GM12878 (cell line): ENCODE results near the gene SOX18. TPM values are rescaled to one million over a fixed set of nuclear protein-coding genes. Genes with fewer than 3 reads are reported as not detected.
A peak's percentile ranks its signal among the peaks of the same experiment; 100 is the strongest.

Experiments
- CHD1 ChIP-seq: IDR thresholded peaks from 2 replicates; pipeline ENCODE4 v1.6.1; 2012; ENCODE audit warnings: low read depth, low read length, improper control_type of control experiment
- EP300 ChIP-seq, 2 experiments: fragments of 150-350 bp in 1 of 2; IDR thresholded peaks; 2 replicates each; pipeline ENCODE4 v1.6.1; 2011 to 2012; ENCODE audit warnings: low read depth in 2 of 2, low read length in 2 of 2, borderline replicate concordance in 1 of 2, improper control_type of control experiment in 1 of 2, inconsistent platforms in 1 of 2; ENCODE audit not compliant: control insufficient read depth in 1 of 2
- ESRRA ChIP-seq: IDR thresholded peaks from 2 replicates; pipeline ENCODE4 v1.6.1; 2012; ENCODE audit warnings: mild to moderate bottlenecking, low read length, improper control_type of control experiment
- MTA3 ChIP-seq: IDR thresholded peaks from 2 replicates; pipeline ENCODE4 v1.6.1; 2012; ENCODE audit warnings: low read length, inconsistent platforms, borderline replicate concordance
- NBN ChIP-seq: fragments of 450-650 bp; IDR thresholded peaks from 2 replicates; pipeline ENCODE4 v1.6.1; 2016
- NFIC ChIP-seq: IDR thresholded peaks from 2 replicates; pipeline ENCODE4 v1.6.1; 2012; ENCODE audit warnings: low read depth, mild to moderate bottlenecking, inconsistent platforms, low read length, moderate library complexity
- SMAD1 ChIP-seq: fragments of 450-650 bp; IDR thresholded peaks from 2 replicates; pipeline ENCODE4 v1.6.1; 2018; ENCODE audit warnings: mild to moderate bottlenecking, low read depth; ENCODE audit not compliant: partially characterized antibody
- SP1 ChIP-seq: IDR thresholded peaks from one replicate; pipeline ENCODE4 v1.6.1; 2011; ENCODE audit warnings: low read depth, low read length
- SREBF2 ChIP-seq: IDR thresholded peaks from 2 replicates; pipeline ENCODE4 v1.6.1; 2012; ENCODE audit warnings: mild to moderate bottlenecking, low read length
- ZNF384 ChIP-seq: IDR thresholded peaks from 2 replicates; pipeline ENCODE4 v1.6.1; 2012; ENCODE audit warnings: low read depth, mild to moderate bottlenecking, low read length, improper control_type of control experiment, borderline replicate concordance
- polyA plus RNA-seq, 11 experiments: library from polyadenylated mRNA; depleted of rRNA in 4 of 11; unstranded in 6 of 11; stranded (reverse) in 5 of 11; fragments of >200 nt; fragmentation: Nextera tagmentation in 4 of 11; fragmentation: Illumina TruSeq in 1 of 11; extraction: Ambion mirVana in 4 of 11; extraction: Trizol in 1 of 11; gene quantifications; 1 replicate in 1 of 11; 2 replicates in 10 of 11; pipeline versions ENCODE4 v1.2.1 to v1.2.3, GENCODE V29; 2011 to 2016; ENCODE audit warnings: inconsistent platforms in 2 of 11, missing spikeins in 2 of 11, low read depth in 1 of 11
- total RNA-seq, 4 experiments: library from RNA; depleted of rRNA in 3 of 4; stranded (reverse); fragments of >200 nt in 3 of 4; fragmentation: Illumina TruSeq in 1 of 4; extraction: Trizol in 1 of 4; gene quantifications; 2 replicates each; pipeline versions ENCODE4 v1.2.1 to v1.2.3, GENCODE V29; 2013 to 2021
- TF ChIP-seq, protein P1 (sequence below): IDR thresholded peaks from 2 replicates; pipeline ENCODE4 v1.6.1; 2011; ENCODE audit warnings: borderline replicate concordance, low read depth, mild to moderate bottlenecking, moderate library complexity, mixed read lengths, low read length; ENCODE audit not compliant: insufficient read depth; ENCODE audit errors: extremely low read length
- TF ChIP-seq, protein P2 (sequence below): IDR thresholded peaks from 2 replicates; pipeline ENCODE4 v1.6.1; 2011; ENCODE audit warnings: mild to moderate bottlenecking, low read depth, low read length, moderate library complexity; ENCODE audit not compliant: insufficient replicate concordance
- TF ChIP-seq, protein P3 (sequence below): fragments of 450-650 bp; formaldehyde crosslinking; IDR thresholded peaks from 2 replicates; pipeline ENCODE4 v1.5.0; 2022; ENCODE audit warnings: mild to moderate bottlenecking, missing genetic modification characterization
- TF ChIP-seq, protein P4 (sequence below): fragments of 450-650 bp; IDR thresholded peaks from 2 replicates; pipeline ENCODE4 v1.6.1; 2016; ENCODE audit warnings: mild to moderate bottlenecking
- TF ChIP-seq, protein P5 (sequence below): IDR thresholded peaks from 2 replicates; pipeline ENCODE4 v1.6.1; 2011; ENCODE audit warnings: low read depth, mild to moderate bottlenecking, low read length, moderate library complexity, borderline replicate concordance; ENCODE audit errors: extremely low read depth
- TF ChIP-seq, protein P6 (sequence below): fragments of 450-650 bp; IDR thresholded peaks from 2 replicates; pipeline ENCODE4 v1.6.1; 2016; ENCODE audit warnings: mild to moderate bottlenecking

Gene SOX18
- total and polyA plus RNA-seq, 10 of the 15 experiments (the other 5 are each of a cell fraction or from before 2014, with no cell fraction given), result 0.05 to 5.6 (median 0.28) TPM; not detected in 3

DNA sequence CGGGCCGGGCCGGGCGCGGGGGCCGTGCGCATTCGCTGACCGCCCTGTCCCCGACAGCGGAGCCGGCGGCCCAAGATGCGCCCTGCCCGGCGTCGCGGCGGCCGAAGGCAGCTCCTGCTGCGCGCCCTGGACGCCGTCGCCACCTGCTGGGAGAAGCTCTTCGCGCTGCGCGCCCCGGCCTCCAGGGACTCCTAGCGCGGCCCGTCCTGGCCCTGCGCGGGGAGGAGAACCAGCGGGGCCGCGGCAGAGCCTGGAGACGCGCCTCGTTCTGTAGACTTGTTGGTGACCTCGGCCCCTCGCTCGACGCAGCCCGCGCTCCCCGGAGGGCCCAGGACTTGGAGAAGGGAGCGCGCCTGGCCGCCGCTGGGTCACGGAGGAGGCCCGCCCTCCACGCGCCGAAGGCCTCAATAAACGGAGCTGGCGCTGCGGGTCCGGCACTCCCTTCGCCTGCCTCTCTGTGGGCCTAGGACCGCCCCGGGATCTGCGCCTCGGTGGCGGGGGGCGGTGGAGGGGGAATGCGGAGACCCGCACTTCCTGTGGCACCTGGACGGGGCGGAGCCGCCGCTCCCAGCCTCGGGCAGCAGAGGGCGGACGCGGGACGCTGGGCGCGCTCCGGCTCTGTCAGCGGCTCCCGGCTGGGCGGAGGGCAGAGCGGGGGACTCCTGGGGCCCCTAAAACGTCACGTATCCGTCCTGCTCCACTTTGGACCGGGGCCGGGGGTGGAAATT lies 10.7 kb downstream of the SOX18 start (continued):
- TF ChIP-seq, protein P1, sequence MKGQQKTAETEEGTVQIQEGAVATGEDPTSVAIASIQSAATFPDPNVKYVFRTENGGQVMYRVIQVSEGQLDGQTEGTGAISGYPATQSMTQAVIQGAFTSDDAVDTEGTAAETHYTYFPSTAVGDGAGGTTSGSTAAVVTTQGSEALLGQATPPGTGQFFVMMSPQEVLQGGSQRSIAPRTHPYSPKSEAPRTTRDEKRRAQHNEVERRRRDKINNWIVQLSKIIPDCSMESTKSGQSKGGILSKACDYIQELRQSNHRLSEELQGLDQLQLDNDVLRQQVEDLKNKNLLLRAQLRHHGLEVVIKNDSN, result no peak
- TF ChIP-seq MTA3 (no peak), NFIC (no peak), SREBF2 (no peak), CHD1 (no peak; the same call in 1 of the 2 replicates), ESRRA (no peak), EP300 (IDR thresholded peaks at IDR 0.05; ENCODE audit: borderline replicate concordance in 1 of 2, control insufficient read depth in 1 of 2, low read depth in 2 of 2, low read length in 2 of 2) (no peak), ZNF384 (no peak), SMAD1 (no peak), NBN (peak; percentile 45; the same call in 1 of the 2 replicates), SP1 (no peak)
- TF ChIP-seq, protein P2, sequence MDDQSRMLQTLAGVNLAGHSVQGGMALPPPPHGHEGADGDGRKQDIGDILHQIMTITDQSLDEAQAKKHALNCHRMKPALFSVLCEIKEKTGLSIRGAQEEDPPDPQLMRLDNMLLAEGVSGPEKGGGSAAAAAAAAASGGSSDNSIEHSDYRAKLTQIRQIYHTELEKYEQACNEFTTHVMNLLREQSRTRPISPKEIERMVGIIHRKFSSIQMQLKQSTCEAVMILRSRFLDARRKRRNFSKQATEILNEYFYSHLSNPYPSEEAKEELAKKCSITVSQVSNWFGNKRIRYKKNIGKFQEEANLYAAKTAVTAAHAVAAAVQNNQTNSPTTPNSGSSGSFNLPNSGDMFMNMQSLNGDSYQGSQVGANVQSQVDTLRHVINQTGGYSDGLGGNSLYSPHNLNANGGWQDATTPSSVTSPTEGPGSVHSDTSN, result no peak
- TF ChIP-seq, protein P3, sequence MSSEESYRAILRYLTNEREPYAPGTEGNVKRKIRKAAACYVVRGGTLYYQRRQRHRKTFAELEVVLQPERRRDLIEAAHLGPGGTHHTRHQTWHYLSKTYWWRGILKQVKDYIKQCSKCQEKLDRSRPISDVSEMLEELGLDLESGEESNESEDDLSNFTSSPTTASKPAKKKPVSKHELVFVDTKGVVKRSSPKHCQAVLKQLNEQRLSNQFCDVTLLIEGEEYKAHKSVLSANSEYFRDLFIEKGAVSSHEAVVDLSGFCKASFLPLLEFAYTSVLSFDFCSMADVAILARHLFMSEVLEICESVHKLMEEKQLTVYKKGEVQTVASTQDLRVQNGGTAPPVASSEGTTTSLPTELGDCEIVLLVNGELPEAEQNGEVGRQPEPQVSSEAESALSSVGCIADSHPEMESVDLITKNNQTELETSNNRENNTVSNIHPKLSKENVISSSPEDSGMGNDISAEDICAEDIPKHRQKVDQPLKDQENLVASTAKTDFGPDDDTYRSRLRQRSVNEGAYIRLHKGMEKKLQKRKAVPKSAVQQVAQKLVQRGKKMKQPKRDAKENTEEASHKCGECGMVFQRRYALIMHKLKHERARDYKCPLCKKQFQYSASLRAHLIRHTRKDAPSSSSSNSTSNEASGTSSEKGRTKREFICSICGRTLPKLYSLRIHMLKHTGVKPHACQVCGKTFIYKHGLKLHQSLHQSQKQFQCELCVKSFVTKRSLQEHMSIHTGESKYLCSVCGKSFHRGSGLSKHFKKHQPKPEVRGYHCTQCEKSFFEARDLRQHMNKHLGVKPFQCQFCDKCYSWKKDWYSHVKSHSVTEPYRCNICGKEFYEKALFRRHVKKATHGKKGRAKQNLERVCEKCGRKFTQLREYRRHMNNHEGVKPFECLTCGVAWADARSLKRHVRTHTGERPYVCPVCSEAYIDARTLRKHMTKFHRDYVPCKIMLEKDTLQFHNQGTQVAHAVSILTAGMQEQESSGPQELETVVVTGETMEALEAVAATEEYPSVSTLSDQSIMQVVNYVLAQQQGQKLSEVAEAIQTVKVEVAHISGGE (CRISPR knock-in tag), result no peak
- TF ChIP-seq, protein P4, sequence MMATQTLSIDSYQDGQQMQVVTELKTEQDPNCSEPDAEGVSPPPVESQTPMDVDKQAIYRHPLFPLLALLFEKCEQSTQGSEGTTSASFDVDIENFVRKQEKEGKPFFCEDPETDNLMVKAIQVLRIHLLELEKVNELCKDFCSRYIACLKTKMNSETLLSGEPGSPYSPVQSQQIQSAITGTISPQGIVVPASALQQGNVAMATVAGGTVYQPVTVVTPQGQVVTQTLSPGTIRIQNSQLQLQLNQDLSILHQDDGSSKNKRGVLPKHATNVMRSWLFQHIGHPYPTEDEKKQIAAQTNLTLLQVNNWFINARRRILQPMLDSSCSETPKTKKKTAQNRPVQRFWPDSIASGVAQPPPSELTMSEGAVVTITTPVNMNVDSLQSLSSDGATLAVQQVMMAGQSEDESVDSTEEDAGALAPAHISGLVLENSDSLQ, result 0 out of 2 replicates have a peak, but pooled peaks have one; percentile 12
- TF ChIP-seq, protein P5, sequence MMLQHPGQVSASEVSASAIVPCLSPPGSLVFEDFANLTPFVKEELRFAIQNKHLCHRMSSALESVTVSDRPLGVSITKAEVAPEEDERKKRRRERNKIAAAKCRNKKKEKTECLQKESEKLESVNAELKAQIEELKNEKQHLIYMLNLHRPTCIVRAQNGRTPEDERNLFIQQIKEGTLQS, result no peak
- TF ChIP-seq, protein P6, sequence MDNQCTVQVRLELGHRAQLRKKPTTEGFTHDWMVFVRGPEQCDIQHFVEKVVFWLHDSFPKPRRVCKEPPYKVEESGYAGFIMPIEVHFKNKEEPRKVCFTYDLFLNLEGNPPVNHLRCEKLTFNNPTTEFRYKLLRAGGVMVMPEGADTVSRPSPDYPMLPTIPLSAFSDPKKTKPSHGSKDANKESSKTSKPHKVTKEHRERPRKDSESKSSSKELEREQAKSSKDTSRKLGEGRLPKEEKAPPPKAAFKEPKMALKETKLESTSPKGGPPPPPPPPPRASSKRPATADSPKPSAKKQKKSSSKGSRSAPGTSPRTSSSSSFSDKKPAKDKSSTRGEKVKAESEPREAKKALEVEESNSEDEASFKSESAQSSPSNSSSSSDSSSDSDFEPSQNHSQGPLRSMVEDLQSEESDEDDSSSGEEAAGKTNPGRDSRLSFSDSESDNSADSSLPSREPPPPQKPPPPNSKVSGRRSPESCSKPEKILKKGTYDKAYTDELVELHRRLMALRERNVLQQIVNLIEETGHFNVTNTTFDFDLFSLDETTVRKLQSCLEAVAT, result 0 out of 2 replicates have a peak, but pooled peaks have one; percentile 52
